Calu3 (cell line): Measurements from ENCODE around the gene KIZ. TPM values are rescaled to one million over a fixed set of nuclear protein-coding genes. Genes with fewer than 3 reads are reported as not detected.

Source experiments
- BruUV-seq: library from RNA; stranded (reverse); fragments of 400-500 nt; replicated peaks from 2 replicates; lab custom pipeline; 2021; lab: Mats Ljungman, UMichigan
- CTCF ChIA-PET: fragments of 300-600 bp; sonication (Branson Sonifier 250); formaldehyde crosslinking; loops from one replicate; lab custom pipeline; 2022; ENCODE audit warnings: antibody characterized with exemption; lab: Charles Lee
- DNase-seq: peaks from one replicate; pipeline ENCODE4 v3.0.0; 2022
- H3K27ac Mint-ChIP-seq: one replicate; pipeline ENCODE4 v1.8.0; 2022; ENCODE audit warnings: mixed read lengths; ENCODE audit not compliant: unreplicated experiment
- H3K27me3 Mint-ChIP-seq: one replicate; pipeline ENCODE4 v1.8.0; 2022; ENCODE audit warnings: mixed read lengths; ENCODE audit not compliant: unreplicated experiment
- H3K36me3 Mint-ChIP-seq: one replicate; pipeline ENCODE4 v1.8.0; 2022; ENCODE audit warnings: mild to moderate bottlenecking, moderate library complexity, mixed read lengths; ENCODE audit not compliant: insufficient read depth, unreplicated experiment
- H3K4me1 Mint-ChIP-seq: one replicate; pipeline ENCODE4 v1.8.0; 2022; ENCODE audit warnings: mild to moderate bottlenecking, low read depth, mixed read lengths; ENCODE audit not compliant: unreplicated experiment
- H3K4me3 Mint-ChIP-seq: one replicate; pipeline ENCODE4 v1.8.0; 2022; ENCODE audit warnings: mild to moderate bottlenecking, low read depth, moderate library complexity, mixed read lengths; ENCODE audit not compliant: unreplicated experiment
- H3K9me3 Mint-ChIP-seq: one replicate; pipeline ENCODE4 v1.8.0; 2022; ENCODE audit warnings: low read depth, mixed read lengths; ENCODE audit not compliant: unreplicated experiment
- intact Hi-C: fragments of 100-400 bp; cut with micrococcal nuclease; formaldehyde crosslinking; loops from one replicate; pipeline ENCODE4 v1.10.0; 2022; ENCODE audit not compliant: unreplicated experiment
- total RNA-seq: library from RNA; stranded (reverse); gene quantifications from 2 replicates; pipeline ENCODE4 v1.2.3, GENCODE V29; 2022
- TF ChIP-seq, protein P1 (sequence below): fragments of 200-600 bp; IDR thresholded peaks from one replicate; pipeline ENCODE4 v1.8.0; 2022; ENCODE audit warnings: antibody characterized with exemption; ENCODE audit not compliant: unreplicated experiment

KIZ gene
- total RNA-seq, 1 experiment from 2014 or later, result 3.3 TPM

DNA sequence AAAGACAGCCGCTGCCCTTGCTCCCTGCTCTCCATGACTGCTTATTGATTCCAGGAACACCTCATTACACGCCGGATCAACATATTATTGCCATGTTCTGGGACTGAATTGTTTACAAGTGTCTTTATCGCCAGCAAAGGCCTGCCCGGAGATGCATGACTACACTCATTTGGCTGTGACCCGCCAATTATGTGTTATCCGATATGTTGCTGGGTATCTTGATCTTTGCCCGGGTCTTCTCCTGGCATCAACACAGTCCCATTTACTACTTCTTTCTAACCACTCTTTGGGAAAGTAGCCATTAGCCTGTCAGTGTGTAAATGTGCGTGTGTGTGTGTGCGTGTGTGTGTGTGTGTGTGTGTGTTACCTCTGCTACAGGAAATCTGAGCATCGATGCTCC lies 35.2 kb upstream of the KIZ start:
- no peaks in the 10 kb centered on the region for H3K9me3 Mint-ChIP-seq
- H3K4me1 Mint-ChIP-seq, result no peaks in the 10 kb centered on the region
- TF ChIP-seq, protein P1, sequence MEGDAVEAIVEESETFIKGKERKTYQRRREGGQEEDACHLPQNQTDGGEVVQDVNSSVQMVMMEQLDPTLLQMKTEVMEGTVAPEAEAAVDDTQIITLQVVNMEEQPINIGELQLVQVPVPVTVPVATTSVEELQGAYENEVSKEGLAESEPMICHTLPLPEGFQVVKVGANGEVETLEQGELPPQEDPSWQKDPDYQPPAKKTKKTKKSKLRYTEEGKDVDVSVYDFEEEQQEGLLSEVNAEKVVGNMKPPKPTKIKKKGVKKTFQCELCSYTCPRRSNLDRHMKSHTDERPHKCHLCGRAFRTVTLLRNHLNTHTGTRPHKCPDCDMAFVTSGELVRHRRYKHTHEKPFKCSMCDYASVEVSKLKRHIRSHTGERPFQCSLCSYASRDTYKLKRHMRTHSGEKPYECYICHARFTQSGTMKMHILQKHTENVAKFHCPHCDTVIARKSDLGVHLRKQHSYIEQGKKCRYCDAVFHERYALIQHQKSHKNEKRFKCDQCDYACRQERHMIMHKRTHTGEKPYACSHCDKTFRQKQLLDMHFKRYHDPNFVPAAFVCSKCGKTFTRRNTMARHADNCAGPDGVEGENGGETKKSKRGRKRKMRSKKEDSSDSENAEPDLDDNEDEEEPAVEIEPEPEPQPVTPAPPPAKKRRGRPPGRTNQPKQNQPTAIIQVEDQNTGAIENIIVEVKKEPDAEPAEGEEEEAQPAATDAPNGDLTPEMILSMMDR, result no peak
- intact Hi-C loops, result no loop called here
- no TSS peak for BruUV-seq
- CTCF ChIA-PET, result no interaction called here
- no peak overlapping the region for H3K4me3 Mint-ChIP-seq
- H3K27ac Mint-ChIP-seq, result no peak overlapping the region
- no peak for DNase-seq
- H3K36me3 Mint-ChIP-seq, result no peaks in the 10 kb centered on the region
- peaks cover 26% of the 10 kb centered on the region for H3K27me3 Mint-ChIP-seq

DNA sequence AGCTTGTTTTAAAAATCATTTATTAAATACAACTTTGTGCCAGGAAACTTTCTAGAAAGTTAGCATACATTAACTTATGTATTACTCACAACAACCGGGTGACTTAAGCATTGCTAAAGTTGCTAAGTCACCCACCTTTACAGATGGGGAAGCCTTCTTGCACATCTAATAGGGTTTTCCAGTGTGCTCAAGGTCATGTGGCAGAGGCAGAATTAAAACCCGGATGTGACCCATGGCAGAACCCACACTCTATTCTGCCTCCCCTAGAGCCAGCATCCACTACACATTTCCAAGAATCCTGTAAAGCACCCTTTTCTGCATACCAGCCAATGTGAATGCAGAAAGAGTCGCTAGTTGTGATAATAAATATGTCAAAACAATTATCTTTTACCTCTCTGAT lies 33.1 kb upstream of the KIZ start:
- H3K9me3 Mint-ChIP-seq, result no peaks in the 10 kb centered on the region
- CTCF ChIA-PET, result no interaction called here
- TF ChIP-seq, protein P1, result no peak
- no peaks in the 10 kb centered on the region for H3K36me3 Mint-ChIP-seq
- intact Hi-C loops, result no loop called here
- no peak overlapping the region for H3K27ac Mint-ChIP-seq
- no TSS peak for BruUV-seq
- DNase-seq, result no peak
- peaks cover 26% of the 10 kb centered on the region for H3K27me3 Mint-ChIP-seq
- no peaks in the 10 kb centered on the region for H3K4me1 Mint-ChIP-seq
- no peak overlapping the region for H3K4me3 Mint-ChIP-seq

DNA sequence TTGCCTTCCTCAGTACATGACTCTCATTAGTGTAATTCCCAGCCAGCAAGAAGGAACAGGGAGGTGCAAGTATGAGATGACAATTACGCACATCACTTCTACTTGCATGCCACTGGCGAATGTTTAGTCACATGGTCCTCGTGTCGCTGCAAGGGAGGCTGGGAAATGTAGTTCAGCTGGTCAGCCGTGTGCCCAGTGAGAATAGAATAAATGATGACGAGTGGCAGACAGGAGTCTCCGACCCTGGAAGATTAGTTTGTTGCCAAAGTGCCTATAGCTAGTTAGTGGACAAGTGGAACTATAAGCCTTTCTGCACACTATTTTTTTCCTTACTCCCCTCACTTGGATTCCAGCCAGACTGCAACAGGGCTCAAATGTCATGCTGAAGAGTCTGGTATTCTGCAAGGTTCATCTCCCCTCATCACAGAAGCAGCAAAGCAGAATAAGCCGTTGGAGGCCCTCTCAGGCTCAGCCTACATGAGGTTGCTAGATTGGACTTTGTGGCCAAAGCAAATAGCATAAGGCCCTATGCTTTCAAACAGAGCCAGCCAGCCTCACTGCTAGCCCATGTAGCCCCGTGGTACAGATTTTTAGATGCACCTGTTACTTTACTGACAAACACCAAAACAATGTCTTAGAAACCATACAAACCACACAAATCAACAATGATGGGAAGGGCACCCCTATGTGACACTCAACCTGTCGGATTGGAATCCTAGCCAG lies 29.4 kb upstream of the KIZ start:
- intact Hi-C loops, result no loop called here
- no peak for DNase-seq
- Mint-ChIP-seq H3K4me3 (no peak overlapping the region), H3K36me3 (no peaks in the 10 kb centered on the region), H3K9me3 (no peaks in the 10 kb centered on the region), H3K4me1 (no peaks in the 10 kb centered on the region), H3K27me3 (peaks cover 13% of the 10 kb centered on the region), H3K27ac (no peak overlapping the region)
- TF ChIP-seq, protein P1, result no peak
- CTCF ChIA-PET, result no interaction called here
- BruUV-seq, result no TSS peak

DNA sequence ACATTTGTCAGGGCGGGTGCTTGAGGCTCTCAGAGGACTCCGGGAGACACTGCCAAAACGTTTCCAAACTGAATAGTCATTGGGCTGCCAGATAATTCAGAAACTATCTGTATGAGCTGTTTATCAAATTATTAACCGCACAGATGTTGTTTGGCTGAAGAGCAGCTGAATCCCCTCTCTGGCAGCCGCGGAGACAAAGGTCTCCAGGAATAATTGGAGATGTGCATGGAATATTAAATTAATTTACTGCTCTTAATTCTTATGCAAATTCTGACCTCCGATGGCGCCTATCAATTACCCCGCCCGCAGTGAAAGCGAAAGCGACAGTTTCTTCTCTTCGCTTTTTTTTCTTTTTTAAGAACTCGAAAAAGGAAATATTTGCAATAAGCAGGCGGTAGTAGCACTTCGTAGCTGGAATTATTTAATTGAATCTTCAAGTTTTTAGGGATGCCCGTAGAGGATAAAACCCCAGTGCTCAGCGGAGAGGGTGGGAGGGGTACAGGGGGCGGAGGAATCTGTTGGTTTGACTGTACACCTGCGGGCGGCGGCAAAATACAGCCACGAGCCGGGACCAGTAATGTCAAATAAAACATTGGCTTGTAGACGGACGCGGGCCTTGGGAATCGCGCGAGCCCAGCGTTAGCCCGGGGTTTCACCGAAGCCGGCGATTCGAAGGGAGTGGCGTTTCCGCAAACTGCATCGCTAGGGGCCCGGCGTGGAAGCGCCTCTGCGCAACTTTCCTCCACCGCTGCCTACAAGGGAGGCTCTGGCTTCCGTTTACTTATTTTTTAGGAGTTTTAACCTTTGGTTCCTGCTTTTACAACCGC lies 25.9 kb upstream of the KIZ start:
- H3K36me3 Mint-ChIP-seq, result no peaks in the 10 kb centered on the region
- peak; percentile 6 for DNase-seq
- H3K9me3 Mint-ChIP-seq, result no peaks in the 10 kb centered on the region
- intact Hi-C loops, result no loop called here
- BruUV-seq, result no TSS peak
- H3K4me1 Mint-ChIP-seq, result no peaks in the 10 kb centered on the region
- no peaks in the 10 kb centered on the region for H3K27me3 Mint-ChIP-seq
- CTCF ChIA-PET, result no interaction called here
- TF ChIP-seq, protein P1, result no peak
- no peak overlapping the region for H3K4me3 Mint-ChIP-seq
- H3K27ac Mint-ChIP-seq, result no peak overlapping the region
